Hepatocyte (in vitro differentiated cells): ENCODE measurements around the gene GABRD. TPM values are rescaled to one million over a fixed set of nuclear protein-coding genes. Genes with fewer than 3 reads are reported as not detected.

Experiments used
- DNase-seq: peaks from one replicate; pipeline ENCODE4 v3.0.0-alpha.2; 2016; ENCODE audit warnings: low spot score
- H2AFZ ChIP-seq: fragments of 200-600 bp; sonication (generic); 2 replicates; pipeline ENCODE4 v1.6.0; 2016; ENCODE audit warnings: antibody characterized with exemption, mild to moderate bottlenecking
- H3K27ac ChIP-seq: fragments of 200-600 bp; sonication (generic); 2 replicates; pipeline ENCODE4 v1.5.1; 2016; ENCODE audit warnings: mild to moderate bottlenecking
- H3K27me3 ChIP-seq: fragments of 200-600 bp; sonication (generic); 2 replicates; pipeline ENCODE4 v1.6.1; 2016
- H3K36me3 ChIP-seq: fragments of 200-600 bp; sonication (generic); replicated peaks from 2 replicates; pipeline ENCODE4 v1.5.1; 2016; ENCODE audit warnings: low read depth; ENCODE audit not compliant: insufficient read depth
- H3K4me1 ChIP-seq: fragments of 200-600 bp; sonication (generic); 2 replicates; pipeline ENCODE4 v1.5.1; 2016; ENCODE audit warnings: mild to moderate bottlenecking, moderate library complexity; ENCODE audit not compliant: insufficient read depth
- H3K4me2 ChIP-seq: fragments of 200-600 bp; sonication (generic); 2 replicates; pipeline ENCODE4 v1.6.0; 2016
- H3K4me3 ChIP-seq: fragments of 200-600 bp; sonication (generic); 2 replicates; pipeline ENCODE4 v1.5.1; 2016; ENCODE audit warnings: mild to moderate bottlenecking
- H3K79me2 ChIP-seq: fragments of 200-600 bp; sonication (generic); 2 replicates; pipeline ENCODE4 v1.6.0; 2017; ENCODE audit warnings: mild to moderate bottlenecking
- H3K9me2 ChIP-seq: fragments of 200-600 bp; sonication (generic); replicated peaks from 2 replicates; pipeline ENCODE4 v1.6.0; 2017; ENCODE audit warnings: mild to moderate bottlenecking; ENCODE audit not compliant: insufficient read depth
- H3K9me3 ChIP-seq: fragments of 200-600 bp; sonication (generic); 2 replicates; pipeline ENCODE4 v1.5.1; 2016; ENCODE audit warnings: low read depth, mild to moderate bottlenecking
- H4K20me1 ChIP-seq: fragments of 200-600 bp; sonication (generic); 2 replicates; pipeline ENCODE4 v1.6.0; 2016; ENCODE audit warnings: mild to moderate bottlenecking; ENCODE audit not compliant: insufficient read depth, poor library complexity, severe bottlenecking
- EZH2 ChIP-seq: fragments of 200-600 bp; sonication (generic); IDR thresholded peaks from 2 replicates; pipeline ENCODE4 v1.6.1; 2016; ENCODE audit warnings: antibody characterized with exemption, mild to moderate bottlenecking, borderline replicate concordance
- EZH2phosphoT487 ChIP-seq: fragments of 200-600 bp; sonication (generic); IDR thresholded peaks from one replicate; pipeline ENCODE4 v1.6.1; 2018; ENCODE audit warnings: antibody characterized with exemption, mild to moderate bottlenecking, low read depth, moderate library complexity; ENCODE audit not compliant: unreplicated experiment, severe bottlenecking
- WGBS: methylation state at CpG from one replicate; pipeline ENCODE4 v1.1.6; 2016; ENCODE audit warnings: low lambda C conversion rate; ENCODE audit errors: missing lambda C conversion rate; 5-methylcytosine and 5-hydroxymethylcytosine counted together
- polyA plus RNA-seq: library from polyadenylated mRNA; unstranded; fragments of >200 nt; fragmentation: Nextera tagmentation; extraction: Ambion mirVana; gene quantifications from 2 replicates; pipeline ENCODE4 v1.2.1, GENCODE V29; 2016
- total RNA-seq: library from RNA; depleted of rRNA; stranded (reverse); fragments of >200 nt; gene quantifications from 2 replicates; pipeline ENCODE4 v1.2.3, GENCODE V29; 2014
- TF ChIP-seq, protein P1 (sequence below): fragments of 200-600 bp; sonication (generic); IDR thresholded peaks from 2 replicates; pipeline ENCODE4 v1.5.1; 2016; ENCODE audit warnings: antibody characterized with exemption, mild to moderate bottlenecking; ENCODE audit not compliant: poor library complexity

Gene GABRD
- total and polyA plus RNA-seq, 2 experiments from 2014 or later, result not detected

DNA sequence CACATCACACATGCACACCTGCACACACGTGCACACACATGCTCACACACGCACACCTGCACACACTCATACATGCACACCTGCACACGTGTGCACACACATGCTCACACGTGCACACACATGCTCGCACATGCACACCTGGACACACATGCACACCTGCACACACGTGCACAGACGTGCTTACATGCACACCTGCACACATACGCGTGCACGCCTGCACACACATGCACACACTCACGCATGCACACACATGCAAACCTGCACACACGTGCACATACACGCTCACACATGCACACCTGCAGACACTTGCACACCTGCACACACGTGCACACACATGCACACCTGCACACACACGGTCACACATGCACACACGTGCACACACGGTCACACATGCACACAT, 48.1 kb upstream of the GABRD start:
- Histone ChIP-seq H3K4me1 (no peaks in the 10 kb centered on the region), H3K9me3 (no peaks in the 10 kb centered on the region), H3K27ac (no peak overlapping the region), H3K4me3 (no peak overlapping the region), H3K79me2 (no peaks in the 10 kb centered on the region), H4K20me1 (no peaks in the 10 kb centered on the region), H2AFZ (no peak overlapping the region), H3K36me3 (no peaks in the 10 kb centered on the region), H3K27me3 (no peaks in the 10 kb centered on the region), H3K4me2 (no peak overlapping the region), H3K9me2 (no peaks in the 10 kb centered on the region)
- DNase-seq, result no peak
- TF ChIP-seq EZH2phosphoT487 (no peak), EZH2 (no peak)
- TF ChIP-seq, protein P1, sequence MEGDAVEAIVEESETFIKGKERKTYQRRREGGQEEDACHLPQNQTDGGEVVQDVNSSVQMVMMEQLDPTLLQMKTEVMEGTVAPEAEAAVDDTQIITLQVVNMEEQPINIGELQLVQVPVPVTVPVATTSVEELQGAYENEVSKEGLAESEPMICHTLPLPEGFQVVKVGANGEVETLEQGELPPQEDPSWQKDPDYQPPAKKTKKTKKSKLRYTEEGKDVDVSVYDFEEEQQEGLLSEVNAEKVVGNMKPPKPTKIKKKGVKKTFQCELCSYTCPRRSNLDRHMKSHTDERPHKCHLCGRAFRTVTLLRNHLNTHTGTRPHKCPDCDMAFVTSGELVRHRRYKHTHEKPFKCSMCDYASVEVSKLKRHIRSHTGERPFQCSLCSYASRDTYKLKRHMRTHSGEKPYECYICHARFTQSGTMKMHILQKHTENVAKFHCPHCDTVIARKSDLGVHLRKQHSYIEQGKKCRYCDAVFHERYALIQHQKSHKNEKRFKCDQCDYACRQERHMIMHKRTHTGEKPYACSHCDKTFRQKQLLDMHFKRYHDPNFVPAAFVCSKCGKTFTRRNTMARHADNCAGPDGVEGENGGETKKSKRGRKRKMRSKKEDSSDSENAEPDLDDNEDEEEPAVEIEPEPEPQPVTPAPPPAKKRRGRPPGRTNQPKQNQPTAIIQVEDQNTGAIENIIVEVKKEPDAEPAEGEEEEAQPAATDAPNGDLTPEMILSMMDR, result no peak
- WGBS, result 86% methylated on average over 17 of the region's 17 CpGs

DNA sequence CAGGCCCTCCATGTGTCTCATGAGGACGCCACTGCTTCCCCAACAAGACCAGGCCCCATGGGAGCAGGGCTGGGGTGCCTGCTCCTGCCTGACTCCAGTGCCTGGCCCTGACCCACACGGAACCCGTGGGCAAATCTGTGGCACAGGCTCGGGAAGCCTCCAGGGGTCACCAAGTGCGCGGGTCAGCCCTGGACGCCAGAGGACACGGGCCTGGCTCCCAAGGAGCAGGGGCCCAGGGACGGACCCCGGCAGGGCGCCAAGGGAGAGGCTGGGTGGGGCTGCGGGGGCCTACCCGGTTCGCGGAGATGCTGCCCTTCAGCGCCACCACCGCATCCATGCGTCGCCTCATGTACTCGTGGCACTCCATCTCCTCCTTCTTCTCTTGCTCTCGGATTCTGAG, 47.5 kb upstream of the GABRD start:
- H3K79me2 ChIP-seq, result no peaks in the 10 kb centered on the region
- no peaks in the 10 kb centered on the region for H3K4me1 ChIP-seq
- H3K36me3 ChIP-seq, result no peaks in the 10 kb centered on the region
- H3K4me3 ChIP-seq, result no peak overlapping the region
- WGBS, result 93% methylated on average over 21 of the region's 21 CpGs
- H3K4me2 ChIP-seq, result no peak overlapping the region
- no peak overlapping the region for H2AFZ ChIP-seq
- H3K9me2 ChIP-seq, result no peaks in the 10 kb centered on the region
- no peaks in the 10 kb centered on the region for H4K20me1 ChIP-seq
- H3K27ac ChIP-seq, result no peak overlapping the region
- no peak for DNase-seq
- H3K9me3 ChIP-seq, result no peaks in the 10 kb centered on the region
- TF ChIP-seq, protein P1, result no peak
- TF ChIP-seq EZH2, result no peak
- TF ChIP-seq EZH2phosphoT487, result no peak
- no peaks in the 10 kb centered on the region for H3K27me3 ChIP-seq

DNA sequence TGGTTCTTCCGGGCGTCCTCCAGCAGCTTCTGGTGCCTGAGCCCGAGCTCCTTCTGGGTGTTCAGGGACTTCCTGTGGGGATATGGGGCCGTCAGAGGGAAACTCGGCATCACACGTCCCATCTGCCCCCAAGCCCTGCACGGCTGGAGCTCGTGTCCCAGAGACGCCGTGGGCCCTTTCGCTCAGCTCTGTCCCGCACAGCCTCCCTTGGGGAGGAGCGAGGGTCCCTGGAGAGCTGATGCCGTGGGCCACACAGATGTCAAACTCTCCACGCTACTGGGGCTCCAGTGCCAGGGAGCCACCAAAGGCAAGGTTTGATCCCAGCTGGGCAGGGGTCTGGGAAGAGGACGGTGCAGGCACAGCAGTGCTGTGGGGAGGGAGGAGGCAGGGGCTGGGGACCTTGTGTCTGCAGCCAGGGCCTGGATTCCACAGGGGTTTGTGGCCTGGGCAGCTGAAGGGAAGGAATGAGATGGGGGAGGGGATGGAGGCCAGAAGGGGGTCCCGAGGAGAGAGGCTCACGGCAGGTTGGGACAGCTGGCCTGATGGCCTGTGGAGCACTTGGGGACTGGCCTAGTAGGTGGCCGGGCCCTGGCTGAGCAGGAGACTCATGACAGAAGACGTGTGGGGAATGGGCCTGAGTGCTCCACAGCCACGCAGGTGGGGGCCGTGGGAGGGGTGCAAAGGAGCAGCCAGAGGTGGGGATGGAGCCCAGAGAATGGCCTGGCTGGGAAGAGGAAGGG, 46.0 kb upstream of the GABRD start:
- WGBS, result 83% methylated on average over 21 of the region's 22 CpGs
- Histone ChIP-seq H3K36me3 (no peaks in the 10 kb centered on the region), H3K4me3 (no peak overlapping the region), H3K9me3 (no peaks in the 10 kb centered on the region), H3K4me2 (no peak overlapping the region), H2AFZ (no peak overlapping the region), H3K27ac (no peak overlapping the region), H4K20me1 (no peaks in the 10 kb centered on the region), H3K27me3 (no peaks in the 10 kb centered on the region), H3K4me1 (no peaks in the 10 kb centered on the region), H3K9me2 (no peaks in the 10 kb centered on the region), H3K79me2 (no peaks in the 10 kb centered on the region)
- TF ChIP-seq, protein P1, result no peak
- TF ChIP-seq EZH2, result no peak
- TF ChIP-seq EZH2phosphoT487, result no peak
- DNase-seq, result no peak
